Spleen (tissue), 7 donors: Measurements from ENCODE around the gene EHD4.

Experiments
- CTCF ChIP-seq, 11 experiments: fragments of 200-600 bp in 7 of 11; fragments of 450-650 bp in 4 of 11; sonication (generic) in 4 of 11; IDR thresholded peaks in 8 of 11; conservative IDR thresholded peaks in 3 of 11; 1 replicate in 7 of 11; 2 replicates in 4 of 11; pipeline versions ENCODE4 v1.4.0 to v1.8.0; 2016 to 2021; ENCODE audit warnings: antibody characterized with exemption in 11 of 11, inconsistent platforms in 4 of 11, mild to moderate bottlenecking in 1 of 11
- POLR2A ChIP-seq, 3 donors: fragments of 450-650 bp; IDR thresholded peaks; one replicate each; pipeline ENCODE4 v1.5.1; 2017; ENCODE audit warnings: antibody characterized with exemption in 3 of 3, mild to moderate bottlenecking in 1 of 3
- POLR2AphosphoS5 ChIP-seq, 3 donors: sonication (generic); formaldehyde crosslinking; IDR thresholded peaks; one replicate each; pipeline ENCODE4 v1.5.1; 2017; ENCODE audit warnings: antibody characterized with exemption in 3 of 3
- donor health status: DM: no; HTN: no; CAD: no; lungs with moderate emphysema.
- donor health status: DM: no; HTN: no; CAD: no.
- donor health status: DM: no; HTN: no; CAD: no.

DNA sequence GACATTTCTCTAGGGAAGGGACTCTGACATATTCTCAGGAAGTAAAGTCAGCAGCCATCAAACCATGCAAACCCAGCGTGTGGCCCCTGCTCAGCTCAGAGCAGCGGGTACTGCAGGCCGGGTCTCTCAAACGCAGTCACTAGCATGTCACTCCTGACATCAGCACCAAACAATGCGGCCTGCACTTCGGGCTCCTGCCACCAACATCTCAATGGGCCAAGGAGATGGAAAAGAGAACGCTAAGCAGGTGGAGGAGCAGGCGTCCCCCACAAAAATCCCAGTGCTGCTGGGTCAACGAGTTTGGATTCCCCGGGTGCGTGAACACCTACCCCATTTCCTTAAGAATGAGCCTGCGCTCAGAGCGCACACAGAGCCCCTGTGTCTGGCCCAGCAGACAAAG is 68.6 kb downstream of the EHD4 start:
- TF ChIP-seq POLR2AphosphoS5 (IDR thresholded peaks at IDR 0.05) (no peak), CTCF (IDR thresholded peaks at IDR 0.05 in 8 of 11, conservative IDR thresholded peaks at IDR 0.05 in 3 of 11) (no peak), POLR2A (IDR thresholded peaks at IDR 0.05) (no peak)
